Measurements from ENCODE around the gene OGFOD3.

Gene OGFOD3

DNA sequence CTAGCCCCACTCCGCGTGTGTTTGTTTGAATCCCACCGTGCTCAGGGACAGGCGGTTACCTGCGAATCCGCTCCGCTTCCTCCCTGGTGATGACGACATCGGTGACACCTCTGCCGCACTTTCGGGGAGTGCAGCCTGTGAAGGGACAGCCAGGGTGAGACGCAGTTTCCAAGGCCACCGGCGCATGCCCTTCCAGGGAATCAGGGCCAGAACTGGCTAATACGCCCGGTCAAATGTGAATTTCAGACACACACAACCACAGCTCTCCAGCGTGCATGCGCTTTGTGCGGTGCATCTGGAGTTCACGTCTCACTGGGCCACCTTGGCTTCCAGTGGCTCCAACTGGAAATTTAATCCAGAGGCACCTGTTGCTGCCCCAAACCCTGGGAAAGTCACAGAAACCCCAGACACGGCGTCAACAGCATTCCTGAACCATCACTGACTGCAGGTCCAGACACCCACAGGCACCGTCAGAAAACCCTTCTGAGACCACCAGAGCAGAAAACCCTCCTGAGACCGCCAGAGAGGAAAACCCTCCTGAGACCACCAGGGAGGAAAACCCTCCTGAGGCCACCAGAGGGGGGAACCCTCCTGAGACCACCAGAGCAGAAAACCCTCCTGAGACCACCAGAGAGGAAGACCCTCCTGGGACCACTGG lies 6.9 kb downstream of the OGFOD3 start:
- Mint-ChIP-seq H3K36me3 (ENCODE audit: low read depth) (peaks cover 15% of the 10 kb centered on the region), H3K4me1 (peaks cover 22% of the 10 kb centered on the region), H3K27ac (no peak overlapping the region), H3K9me3 (no peaks in the 10 kb centered on the region), H3K4me3 (no peak overlapping the region), H3K27me3 (ENCODE audit: low read depth, poor library complexity) (peaks cover 3% of the 10 kb centered on the region)
- no peak for DNase-seq
- TF ChIP-seq, protein P1, sequence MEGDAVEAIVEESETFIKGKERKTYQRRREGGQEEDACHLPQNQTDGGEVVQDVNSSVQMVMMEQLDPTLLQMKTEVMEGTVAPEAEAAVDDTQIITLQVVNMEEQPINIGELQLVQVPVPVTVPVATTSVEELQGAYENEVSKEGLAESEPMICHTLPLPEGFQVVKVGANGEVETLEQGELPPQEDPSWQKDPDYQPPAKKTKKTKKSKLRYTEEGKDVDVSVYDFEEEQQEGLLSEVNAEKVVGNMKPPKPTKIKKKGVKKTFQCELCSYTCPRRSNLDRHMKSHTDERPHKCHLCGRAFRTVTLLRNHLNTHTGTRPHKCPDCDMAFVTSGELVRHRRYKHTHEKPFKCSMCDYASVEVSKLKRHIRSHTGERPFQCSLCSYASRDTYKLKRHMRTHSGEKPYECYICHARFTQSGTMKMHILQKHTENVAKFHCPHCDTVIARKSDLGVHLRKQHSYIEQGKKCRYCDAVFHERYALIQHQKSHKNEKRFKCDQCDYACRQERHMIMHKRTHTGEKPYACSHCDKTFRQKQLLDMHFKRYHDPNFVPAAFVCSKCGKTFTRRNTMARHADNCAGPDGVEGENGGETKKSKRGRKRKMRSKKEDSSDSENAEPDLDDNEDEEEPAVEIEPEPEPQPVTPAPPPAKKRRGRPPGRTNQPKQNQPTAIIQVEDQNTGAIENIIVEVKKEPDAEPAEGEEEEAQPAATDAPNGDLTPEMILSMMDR (IDR thresholded peaks at IDR 0.05), result no peak

DNA sequence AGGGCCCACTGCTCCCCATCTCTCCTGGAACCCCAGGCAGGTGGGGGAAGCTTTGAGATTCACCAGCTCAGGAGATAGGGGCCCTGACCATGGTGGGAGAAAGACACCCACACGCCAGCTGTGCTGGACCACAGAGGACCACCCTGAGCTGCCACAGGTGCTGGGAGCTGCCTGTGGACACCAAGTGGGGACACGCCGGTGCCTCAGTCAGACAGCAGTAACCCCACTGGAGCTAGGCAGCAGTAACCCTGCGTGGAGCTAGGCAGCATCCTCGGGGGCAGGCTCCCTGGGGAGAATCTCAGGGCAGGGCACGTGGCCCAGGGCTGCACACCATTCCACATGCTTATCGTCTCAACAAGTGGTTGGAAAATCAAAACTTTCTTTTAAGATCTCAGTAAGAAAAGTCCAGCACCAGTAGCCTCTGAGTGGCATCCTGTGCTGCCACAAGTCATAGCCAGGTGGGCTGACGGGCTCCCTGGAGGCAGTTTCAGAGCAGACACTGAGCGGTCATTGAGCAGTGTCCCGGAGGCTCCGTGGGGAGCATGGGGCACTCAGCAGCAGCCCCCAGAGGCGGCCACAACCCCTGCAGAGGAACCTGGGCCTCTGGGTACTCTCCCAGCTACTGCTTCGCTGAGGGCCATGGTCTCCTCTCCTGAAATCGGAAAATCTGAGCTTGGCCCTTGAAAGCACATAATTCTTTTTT lies 8.2 kb downstream of the OGFOD3 start:
- Mint-ChIP-seq H3K4me1 (peaks cover 22% of the 10 kb centered on the region), H3K36me3 (ENCODE audit: low read depth) (peaks cover 17% of the 10 kb centered on the region), H3K27me3 (ENCODE audit: low read depth, poor library complexity) (no peaks in the 10 kb centered on the region), H3K4me3 (no peak overlapping the region), H3K27ac (no peak overlapping the region), H3K9me3 (no peaks in the 10 kb centered on the region)
- TF ChIP-seq, protein P1 (IDR thresholded peaks at IDR 0.05), result no peak
- DNase-seq, result no peak

DNA sequence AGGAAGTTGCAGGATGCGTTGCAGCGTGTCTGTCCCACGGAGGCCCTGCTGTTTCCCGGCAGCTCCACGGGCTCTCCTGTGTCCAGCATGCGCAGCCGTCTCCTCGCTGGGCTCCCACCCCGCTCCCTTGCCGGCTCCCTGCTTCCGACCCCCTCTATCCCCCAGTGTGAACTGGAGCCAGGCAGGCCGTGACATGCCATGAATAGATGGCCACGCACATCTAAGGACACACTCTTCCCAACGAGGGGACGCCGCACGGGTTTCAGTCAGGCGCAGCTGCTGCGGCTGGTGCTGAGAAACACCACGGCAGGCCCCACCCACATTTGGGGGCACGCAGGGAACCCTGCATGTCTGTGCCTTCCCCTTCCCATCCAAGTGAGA lies 9.5 kb downstream of the OGFOD3 start:
- TF ChIP-seq, protein P1 (IDR thresholded peaks at IDR 0.05), result no peak
- no peaks in the 10 kb centered on the region for H3K27me3 Mint-ChIP-seq (ENCODE audit: low read depth, poor library complexity)
- H3K9me3 Mint-ChIP-seq, result no peaks in the 10 kb centered on the region
- H3K27ac Mint-ChIP-seq, result no peak overlapping the region
- no peak for DNase-seq
- H3K4me1 Mint-ChIP-seq, result peaks cover 12% of the 10 kb centered on the region
- no peak overlapping the region for H3K4me3 Mint-ChIP-seq
- H3K36me3 Mint-ChIP-seq (ENCODE audit: low read depth), result peaks cover 15% of the 10 kb centered on the region

DNA sequence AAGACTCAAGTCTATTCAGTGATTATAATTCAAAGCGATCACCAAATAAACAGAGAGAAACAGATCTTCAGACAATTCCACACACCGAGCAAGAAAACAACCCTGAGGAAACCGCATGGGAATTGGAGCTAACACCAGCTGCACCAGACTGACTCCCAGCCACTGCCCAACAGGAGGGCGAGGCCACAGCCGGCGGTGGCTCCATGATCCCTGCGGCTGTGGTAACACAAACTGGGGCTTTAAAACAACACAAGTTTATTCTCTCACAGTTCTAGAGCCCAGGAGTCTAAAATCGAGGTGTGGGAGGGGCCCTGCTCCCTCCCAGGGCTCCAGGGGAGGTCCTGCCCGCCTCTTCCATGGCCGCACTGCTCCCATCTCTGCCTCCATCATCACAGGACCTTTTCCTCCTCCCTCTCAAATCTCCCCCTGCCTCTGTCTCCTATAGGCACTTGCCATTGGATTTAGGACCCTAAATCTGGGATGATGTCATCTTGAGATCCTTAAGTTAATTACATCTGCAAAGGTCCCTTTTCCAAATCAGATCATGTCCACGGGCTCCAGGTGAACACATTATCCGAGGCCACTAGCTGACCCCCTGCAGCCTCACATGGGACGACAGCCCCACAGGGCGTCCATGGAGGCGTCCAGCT lies 10.0 kb downstream of the OGFOD3 start:
- TF ChIP-seq, protein P1 (IDR thresholded peaks at IDR 0.05), result no peak
- Mint-ChIP-seq H3K27me3 (ENCODE audit: low read depth, poor library complexity) (no peaks in the 10 kb centered on the region), H3K4me3 (no peak overlapping the region), H3K36me3 (ENCODE audit: low read depth) (peaks cover 15% of the 10 kb centered on the region), H3K27ac (peak overlapping the region; percentile 69), H3K4me1 (peaks cover 12% of the 10 kb centered on the region), H3K9me3 (no peaks in the 10 kb centered on the region)
- no peak for DNase-seq

DNA sequence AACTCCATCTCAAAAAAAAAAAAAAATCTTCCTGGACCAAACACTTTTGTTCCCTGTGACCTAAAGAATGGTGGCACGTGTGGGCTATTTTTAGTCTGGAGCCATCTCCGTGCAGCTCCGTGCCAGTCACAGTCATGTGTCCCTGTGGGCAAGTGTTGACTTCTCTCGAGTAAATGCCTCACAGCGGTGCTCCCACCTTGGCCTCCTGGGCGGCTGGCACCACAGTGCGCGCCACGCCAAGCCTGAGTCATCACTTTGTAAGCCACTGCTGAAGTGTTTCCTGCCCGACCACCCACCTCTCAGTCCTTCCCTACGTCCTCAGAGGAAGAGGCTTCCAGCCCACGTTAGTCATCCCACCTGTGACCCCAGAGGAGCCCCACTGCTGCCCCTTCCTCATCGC lies 11.1 kb downstream of the OGFOD3 start:
- TF ChIP-seq, protein P1 (IDR thresholded peaks at IDR 0.05), result no peak
- Mint-ChIP-seq H3K27me3 (ENCODE audit: low read depth, poor library complexity) (no peaks in the 10 kb centered on the region), H3K27ac (no peak overlapping the region), H3K36me3 (ENCODE audit: low read depth) (peaks cover 20% of the 10 kb centered on the region), H3K4me3 (no peak overlapping the region), H3K9me3 (no peaks in the 10 kb centered on the region), H3K4me1 (peaks cover 12% of the 10 kb centered on the region)
- DNase-seq, result no peak
